Measurements from ENCODE around the gene RND2.

The RND2 gene

GRCh38 chr17:43014649-43015542, 10.1 kb upstream of the RND2 start:
- no peak overlapping the region for H3K27ac ChIP-seq (ENCODE audit: low read length)
- no peak overlapping the region for H3K9ac ChIP-seq (ENCODE audit: low read length)
- H3K4me2 ChIP-seq (ENCODE audit: low read length), result no peak overlapping the region
- no peaks in the 10 kb centered on the region for H3K79me2 ChIP-seq (ENCODE audit: low read length)
- H2AFZ ChIP-seq (ENCODE audit: low read depth, low read length), result no peak overlapping the region
- no peaks in the 10 kb centered on the region for H3K36me3 ChIP-seq (replicated peaks; ENCODE audit: low read depth, low read length)
- H3K27me3 ChIP-seq (ENCODE audit: low read depth, low read length), result no peaks in the 10 kb centered on the region
- no peaks in the 10 kb centered on the region for H3K4me1 ChIP-seq (ENCODE audit: low read length)
- TF ChIP-seq CTCF (IDR thresholded peaks at IDR 0.05; ENCODE audit: low read depth, low read length), result no peak
- TF ChIP-seq EZH2phosphoT487 (IDR thresholded peaks at IDR 0.05; ENCODE audit: low read depth), result no peak
- no peaks in the 10 kb centered on the region for H4K20me1 ChIP-seq (ENCODE audit: insufficient read depth, low read length)
- H3K4me3 ChIP-seq (ENCODE audit: low read length), result no peak overlapping the region
- no peaks in the 10 kb centered on the region for H3K9me3 ChIP-seq (ENCODE audit: insufficient read depth, low read length)

DNA sequence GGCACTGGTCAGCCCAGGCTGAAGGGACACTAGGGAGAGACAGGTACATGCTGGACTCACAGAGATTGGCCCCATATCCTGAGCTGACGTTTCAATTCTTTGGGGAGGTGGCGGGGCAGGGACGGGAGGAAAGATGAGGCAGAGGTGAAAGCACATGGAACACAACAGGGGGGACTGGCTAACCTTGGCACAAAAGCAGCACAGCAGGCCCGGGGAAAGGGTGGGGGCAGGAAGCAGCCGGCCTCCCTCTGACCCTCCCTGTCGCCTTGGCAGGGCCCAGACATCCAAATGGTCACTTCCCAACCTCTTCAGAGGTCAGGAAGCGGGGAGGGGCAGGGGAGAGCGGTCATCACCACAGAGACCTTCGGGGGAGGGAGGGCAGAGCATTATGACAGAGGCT, 9.5 kb upstream of the RND2 start:
- Histone ChIP-seq H3K79me2 (ENCODE audit: low read length) (no peaks in the 10 kb centered on the region), H3K4me1 (ENCODE audit: low read length) (no peaks in the 10 kb centered on the region), H3K4me3 (ENCODE audit: low read length) (no peak overlapping the region), H3K27ac (ENCODE audit: low read length) (no peak overlapping the region), H2AFZ (ENCODE audit: low read depth, low read length) (no peak overlapping the region), H3K4me2 (ENCODE audit: low read length) (no peak overlapping the region), H3K9me3 (ENCODE audit: insufficient read depth, low read length) (no peaks in the 10 kb centered on the region), H4K20me1 (ENCODE audit: insufficient read depth, low read length) (no peaks in the 10 kb centered on the region), H3K27me3 (ENCODE audit: low read depth, low read length) (no peaks in the 10 kb centered on the region), H3K36me3 (replicated peaks; ENCODE audit: low read depth, low read length) (no peaks in the 10 kb centered on the region), H3K9ac (ENCODE audit: low read length) (no peak overlapping the region)
- TF ChIP-seq EZH2phosphoT487 (IDR thresholded peaks at IDR 0.05; ENCODE audit: low read depth) (no peak), CTCF (IDR thresholded peaks at IDR 0.05; ENCODE audit: low read depth, low read length) (no peak)

DNA sequence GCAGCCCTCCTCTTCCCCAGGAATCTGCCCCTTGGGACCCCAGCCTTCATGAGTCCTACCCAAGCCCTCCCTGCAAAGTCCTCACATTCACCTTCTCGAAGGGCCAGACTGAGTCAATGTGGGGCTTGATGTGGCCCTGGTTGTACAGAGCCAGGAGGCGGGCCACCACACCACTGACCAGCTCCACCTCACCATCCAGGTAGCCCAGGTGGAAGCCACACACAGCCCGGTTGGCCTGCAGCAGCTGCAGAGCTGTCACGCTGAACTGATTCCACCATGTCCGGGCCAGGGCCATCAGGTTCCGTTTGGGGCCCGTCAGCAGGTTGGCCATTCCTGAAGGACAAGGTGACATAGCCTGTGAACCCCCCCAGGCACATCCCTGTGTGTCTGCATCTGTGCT, 8.8 kb upstream of the RND2 start:
- TF ChIP-seq CTCF (IDR thresholded peaks at IDR 0.05; ENCODE audit: low read depth, low read length), result no peak
- Histone ChIP-seq H3K4me1 (ENCODE audit: low read length) (peaks cover 2% of the 10 kb centered on the region; the same call in 1 of the 2 replicates), H3K4me3 (ENCODE audit: low read length) (no peak overlapping the region), H3K4me2 (ENCODE audit: low read length) (no peak overlapping the region), H3K36me3 (replicated peaks; ENCODE audit: low read depth, low read length) (no peaks in the 10 kb centered on the region), H3K27ac (ENCODE audit: low read length) (no peak overlapping the region), H4K20me1 (ENCODE audit: insufficient read depth, low read length) (no peaks in the 10 kb centered on the region), H3K9me3 (ENCODE audit: insufficient read depth, low read length) (no peaks in the 10 kb centered on the region), H3K79me2 (ENCODE audit: low read length) (no peaks in the 10 kb centered on the region), H3K27me3 (ENCODE audit: low read depth, low read length) (no peaks in the 10 kb centered on the region), H3K9ac (ENCODE audit: low read length) (no peak overlapping the region), H2AFZ (ENCODE audit: low read depth, low read length) (no peak overlapping the region)

GRCh38 chr17:43018008-43018853, 6.8 kb upstream of the RND2 start:
- H3K4me2 ChIP-seq (ENCODE audit: low read length), result no peak overlapping the region
- no peaks in the 10 kb centered on the region for H3K9me3 ChIP-seq (ENCODE audit: insufficient read depth, low read length)
- TF ChIP-seq CTCF (IDR thresholded peaks at IDR 0.05; ENCODE audit: low read depth, low read length), result no peak
- no peak for TF ChIP-seq EZH2phosphoT487 (IDR thresholded peaks at IDR 0.05; ENCODE audit: low read depth)
- H3K4me1 ChIP-seq (ENCODE audit: low read length), result peaks cover 3% of the 10 kb centered on the region; the same call in 1 of the 2 replicates
- H4K20me1 ChIP-seq (ENCODE audit: insufficient read depth, low read length), result no peaks in the 10 kb centered on the region
- no peak overlapping the region for H3K27ac ChIP-seq (ENCODE audit: low read length)
- H2AFZ ChIP-seq (ENCODE audit: low read depth, low read length), result no peak overlapping the region
- H3K27me3 ChIP-seq (ENCODE audit: low read depth, low read length), result no peaks in the 10 kb centered on the region
- H3K4me3 ChIP-seq (ENCODE audit: low read length), result no peak overlapping the region
- no peak overlapping the region for H3K9ac ChIP-seq (ENCODE audit: low read length)
- no peaks in the 10 kb centered on the region for H3K36me3 ChIP-seq (replicated peaks; ENCODE audit: low read depth, low read length)
- H3K79me2 ChIP-seq (ENCODE audit: low read length), result no peaks in the 10 kb centered on the region
